B cell (primary cell): Measurements from ENCODE around the gene BYSL. TPM values are rescaled to one million over a fixed set of nuclear protein-coding genes. Genes with fewer than 3 reads are reported as not detected.

Source experiments
- ATAC-seq: fragments of 200-7000 bp; cut with Tn5 transposase; one replicate; pipeline ENCODE4 v1.10.0; 2021; ENCODE audit warnings: low read depth, mild to moderate bottlenecking, moderate number of reproducible peaks, moderate library complexity
- CTCF ChIA-PET: fragments of 350-600 bp; sonication (Branson Sonifier 250); formaldehyde crosslinking; loops from one replicate; lab custom pipeline; 2021; ENCODE audit warnings: antibody characterized with exemption, inconsistent platforms; lab: Charles Lee
- POLR2A ChIA-PET: fragments of 350-600 bp; sonication (Branson Sonifier 250); formaldehyde crosslinking; loops from one replicate; lab custom pipeline; 2021; ENCODE audit warnings: antibody characterized with exemption; lab: Charles Lee
- DNase-seq: peaks from one replicate; pipeline ENCODE4 v3.0.0; 2013
- H2AFZ ChIP-seq: 2 replicates; pipeline ENCODE4 v1.6.1; 2012; ENCODE audit warnings: mild to moderate bottlenecking, low read depth, low read length; ENCODE audit not compliant: insufficient read depth, poor library complexity, severe bottlenecking
- H3K27ac ChIP-seq, 2 donors: 1 replicate in 1 of 2; 2 replicates in 1 of 2; pipeline ENCODE4 v1.5.1; 2012 to 2013; ENCODE audit warnings: low read length in 2 of 2, mild to moderate bottlenecking in 2 of 2, moderate library complexity in 1 of 2
- H3K27me3 ChIP-seq, 4 experiments: fragments of 200-600 bp in 1 of 4; sonication (generic) in 1 of 4; replicated peaks in 1 of 4; 1 replicate in 2 of 4; 2 replicates in 2 of 4; pipeline versions ENCODE4 v1.6.1 to v1.7.0; 2013 to 2016; ENCODE audit warnings: low read length in 3 of 4, mild to moderate bottlenecking in 2 of 4, mixed read lengths in 1 of 4, moderate library complexity in 1 of 4; ENCODE audit not compliant: insufficient read depth in 4 of 4, control insufficient read depth in 3 of 4; ENCODE audit errors: control extremely low read depth in 1 of 4
- H3K36me3 ChIP-seq, 2 experiments: replicated peaks in 1 of 2; 1 replicate in 1 of 2; 2 replicates in 1 of 2; pipeline versions ENCODE4 v1.6.1 to v1.7.1; 2013; ENCODE audit warnings: low read length in 1 of 2; ENCODE audit not compliant: insufficient read depth in 2 of 2, control insufficient read depth in 1 of 2; ENCODE audit errors: control extremely low read depth in 1 of 2, extremely low read depth in 1 of 2
- H3K4me1 ChIP-seq, 2 donors: fragments of 200-600 bp in 1 of 2; sonication (generic) in 1 of 2; 1 replicate in 1 of 2; 2 replicates in 1 of 2; pipeline versions ENCODE4 v1.5.1 to v1.6.1; 2013 to 2017; ENCODE audit warnings: low read length in 2 of 2; ENCODE audit not compliant: control insufficient read depth in 2 of 2, insufficient read depth in 2 of 2
- H3K4me2 ChIP-seq: replicated peaks from 2 replicates; pipeline ENCODE3; 2012; ENCODE audit warnings: mild to moderate bottlenecking, low read depth, low read length; ENCODE audit not compliant: poor library complexity, severe bottlenecking
- H3K4me3 ChIP-seq, 5 experiments: fragments of 200-600 bp in 1 of 5; sonication (generic) in 1 of 5; 1 replicate in 3 of 5; 2 replicates in 2 of 5; pipeline versions ENCODE4 v1.5.1 to v1.7.0; 2011 to 2016; ENCODE audit warnings: low read length in 4 of 5, mild to moderate bottlenecking in 4 of 5, low read depth in 2 of 5, control low read depth in 1 of 5, moderate library complexity in 1 of 5; ENCODE audit not compliant: insufficient read depth in 1 of 5; ENCODE audit errors: control extremely low read depth in 1 of 5, extremely low read depth in 1 of 5
- H3K79me2 ChIP-seq: fragments of 200-600 bp; sonication (generic); one replicate; pipeline ENCODE4 v1.6.0; 2016; ENCODE audit warnings: low read length; ENCODE audit not compliant: control insufficient read depth, insufficient read depth
- H3K9ac ChIP-seq: fragments of 200-600 bp; sonication (generic); 2 replicates; pipeline ENCODE4 v1.6.1; 2017; ENCODE audit warnings: mild to moderate bottlenecking, low read length, moderate library complexity
- H3K9me3 ChIP-seq, 3 donors: one replicate each; pipeline versions ENCODE4 v1.6.1 to v1.7.1; 2013; ENCODE audit warnings: low read length in 2 of 3; ENCODE audit not compliant: control insufficient read depth in 2 of 3, insufficient read depth in 1 of 3; ENCODE audit errors: control extremely low read depth in 1 of 3
- H4K20me1 ChIP-seq: 2 replicates; pipeline ENCODE4 v1.6.0; 2012; ENCODE audit warnings: mild to moderate bottlenecking, low read length; ENCODE audit not compliant: insufficient read depth, control insufficient read depth, poor library complexity, severe bottlenecking
- H3K27ac Mint-ChIP-seq: one replicate; pipeline ENCODE4 v1.8.0; 2021; ENCODE audit warnings: mixed read lengths
- H3K27me3 Mint-ChIP-seq: one replicate; pipeline ENCODE4 v1.8.0; 2021; ENCODE audit warnings: mixed read lengths
- H3K4me1 Mint-ChIP-seq: one replicate; pipeline ENCODE4 v1.8.0; 2021; ENCODE audit warnings: mixed read lengths
- H3K4me3 Mint-ChIP-seq: one replicate; pipeline ENCODE4 v1.8.0; 2021; ENCODE audit warnings: mixed read lengths
- H3K9me3 Mint-ChIP-seq: one replicate; pipeline ENCODE4 v1.8.0; 2022; ENCODE audit warnings: mixed read lengths; ENCODE audit not compliant: insufficient read depth
- CTCF ChIP-seq: fragments of 200-600 bp; IDR thresholded peaks from one replicate; pipeline ENCODE4 v1.8.0; 2022; ENCODE audit warnings: antibody characterized with exemption, mild to moderate bottlenecking
- EZH2 ChIP-seq: IDR thresholded peaks from 2 replicates; pipeline ENCODE4 v1.6.1; 2012; ENCODE audit warnings: borderline replicate concordance, low read depth, mild to moderate bottlenecking, moderate library complexity, low read length; ENCODE audit not compliant: insufficient read depth, poor library complexity, severe bottlenecking
- WGBS: methylation state at CpG from one replicate; pipeline ENCODE4 v1.1.5; 2013; ENCODE audit warnings: missing lambda C conversion rate; ENCODE audit not compliant: insufficient coverage; 5-methylcytosine and 5-hydroxymethylcytosine counted together
- intact Hi-C: fragments of 100-400 bp; cut with micrococcal nuclease; formaldehyde crosslinking; loops from one replicate; pipeline ENCODE4 v1.10.0; 2022
- polyA plus RNA-seq: library from polyadenylated mRNA; depleted of rRNA; stranded (reverse); fragments of >200 nt; gene quantifications from 2 replicates; pipeline ENCODE4 v1.2.3, GENCODE V29; 2012
- small RNA-seq: library from RNA; depleted of rRNA; stranded (forward); fragments of <200 nt; gene quantifications from one replicate; pipeline ENCODE3, GENCODE V24; 2012; ENCODE audit warnings: low replicate concordance, low read depth; ENCODE audit not compliant: insufficient read length
- total RNA-seq, 2 donors: library from RNA; stranded (reverse); fragments of 120-200 nt in 1 of 2; gene quantifications; 1 replicate in 1 of 2; 2 replicates in 1 of 2; pipeline versions ENCODE4 v1.2.3 to v1.2.4, GENCODE V29; 2013 to 2022

Gene BYSL
- total and polyA plus RNA-seq, 2 donors (not counting 1 experiment from before 2014, with no cell fraction given): 6.0 to 11.1 TPM

- Histone ChIP-seq H3K9me3 (no peaks in the 10 kb centered on the region), H3K79me2 (peaks cover 95% of the 10 kb centered on the region), H3K36me3 (peaks cover 2 to 13% of the 10 kb centered on the region in 2 experiments), H3K9ac (no peak overlapping the region), H3K27ac (peak overlapping the region in 1 of 2 donors; percentile 52), H3K4me1 (peaks cover 44 to 59% of the 10 kb centered on the region in 2 donors), H3K27me3 (no peaks in the 10 kb centered on the region), H3K4me2 (no peak overlapping the region), H2AFZ (no peak overlapping the region), H4K20me1 (peaks cover 88% of the 10 kb centered on the region), H3K4me3 (no peak overlapping the region)
- no peak for DNase-seq
- CTCF ChIA-PET: interaction anchor here (0.9 to 1.5 kb wide), 6 partner anchors 11 to 63 kb away, joined by 3 read pairs; partner anchors contain the start of genes BYSL and MED20
- WGBS: 40% methylated on average over 5 of the region's 9 CpGs
- POLR2A ChIA-PET: interaction anchor here (0.6 kb wide), 2 partner anchors 14 to 35 kb away, joined by 3 to 6 read pairs; no protein-coding TSS in a partner anchor
- peak; percentile 39 for ATAC-seq
- H3K4me1 Mint-ChIP-seq: peaks cover 62% of the 10 kb centered on the region
- H3K9me3 Mint-ChIP-seq: no peaks in the 10 kb centered on the region
- H3K27ac Mint-ChIP-seq: peak overlapping the region; percentile 80
- no peak for TF ChIP-seq EZH2
- TF ChIP-seq CTCF: no peak
- H3K27me3 Mint-ChIP-seq: no peaks in the 10 kb centered on the region
- H3K4me3 Mint-ChIP-seq: peak overlapping the region; percentile 32
- intact Hi-C loops: loop anchor here (5.0 kb wide), 2 partner anchors 35 to 45 kb away; partner anchors contain the start of gene CCND3
These were observed 55.6 kb downstream of the BYSL start for GRCh38 chr6:41976794-41977484.

Small RNA genes within 50 kb of the gene (small RNA-seq; reads per million reads assigned to genes)
- gene RF00019: not detected

Other genes starting within 250 kb of the BYSL start
- gene TFEB, start 185.9 kb upstream of the BYSL start, total RNA-seq: 147 and 148 TPM in 2 replicates
- gene TFEB, start 185.9 kb upstream of the BYSL start, polyA plus RNA-seq: 77.4 and 113 TPM in 2 replicates
- gene PGC, start 174.1 kb upstream of the BYSL start, total RNA-seq: not detected in 2 replicates
- gene PGC, start 174.1 kb upstream of the BYSL start, polyA plus RNA-seq: not detected in 2 replicates
- 8.6 and 9.8 TPM in 2 replicates for gene FRS3, start 141.6 kb upstream of the BYSL start, total RNA-seq
- gene FRS3, start 141.6 kb upstream of the BYSL start, polyA plus RNA-seq: 8.7 and 12.0 TPM in 2 replicates
- not detected in 2 replicates for gene PRICKLE4, start 140.7 kb upstream of the BYSL start, total RNA-seq
- 0.60 and 0.75 TPM in 2 replicates for gene PRICKLE4, start 140.7 kb upstream of the BYSL start, polyA plus RNA-seq
- gene TOMM6, start 133.8 kb upstream of the BYSL start, total RNA-seq: 117 and 130 TPM in 2 replicates
- 167 and 239 TPM in 2 replicates for gene TOMM6, start 133.8 kb upstream of the BYSL start, polyA plus RNA-seq
- 7.5 and 9.9 TPM in 2 replicates for gene USP49, start 26.1 kb upstream of the BYSL start, total RNA-seq
- 2.6 and 3.2 TPM in 2 replicates for gene USP49, start 26.1 kb upstream of the BYSL start, polyA plus RNA-seq
- 18.2 and 24.2 TPM in 2 replicates for gene MED20, start 360 bp upstream of the BYSL start, total RNA-seq
- 4.6 and 5.3 TPM in 2 replicates for gene MED20, start 360 bp upstream of the BYSL start, polyA plus RNA-seq
- 136 and 145 TPM in 2 replicates for gene CCND3, start 20.3 kb downstream of the BYSL start, total RNA-seq
- gene CCND3, start 20.3 kb downstream of the BYSL start, polyA plus RNA-seq: 218 and 298 TPM in 2 replicates
- 62.1 and 67.0 TPM in 2 replicates for gene TAF8, start 129.0 kb downstream of the BYSL start, total RNA-seq
- 24.3 and 30.6 TPM in 2 replicates for gene TAF8, start 129.0 kb downstream of the BYSL start, polyA plus RNA-seq
- gene C6orf132, start 221.1 kb downstream of the BYSL start, total RNA-seq: 0.05 TPM in 1 of 2 replicates, not detected in the other
- not detected in 2 replicates for gene C6orf132, start 221.1 kb downstream of the BYSL start, polyA plus RNA-seq